HepG2 (cell line): ENCODE measurements around the gene IGFALS. TPM values are rescaled to one million over a fixed set of nuclear protein-coding genes. Genes with fewer than 3 reads are reported as not detected.
A peak's percentile ranks its signal among the peaks of the same experiment; 100 is the strongest.

Source experiments
- AGO1 ChIP-seq: fragments of 200-400 bp; formaldehyde crosslinking; IDR thresholded peaks from 2 replicates; pipeline ENCODE4 v1.6.1; 2017; ENCODE audit warnings: mild to moderate bottlenecking, low read depth, low read length, moderate library complexity; ENCODE audit not compliant: poor library complexity, severe bottlenecking
- AGO2 ChIP-seq: fragments of 200-400 bp; formaldehyde crosslinking; optimal IDR thresholded peaks from 2 replicates; pipeline ENCODE3; 2017; ENCODE audit warnings: mild to moderate bottlenecking, low read depth, low read length, moderate library complexity
- AHR ChIP-seq: IDR thresholded peaks from 2 replicates; pipeline ENCODE4 v1.6.1; 2018; ENCODE audit warnings: missing genetic modification reagents, missing compliant biosample characterization
- ATM ChIP-seq: fragments of 450-650 bp; IDR thresholded peaks from 2 replicates; pipeline ENCODE4 v1.7.1; 2017; ENCODE audit warnings: mild to moderate bottlenecking, borderline replicate concordance
- BRD4 ChIP-seq: sonication (generic); formaldehyde crosslinking; IDR thresholded peaks from 2 replicates; pipeline ENCODE4 v1.4.0; 2020; ENCODE audit warnings: missing genetic modification reagents
- FOSL2 ChIP-seq: sonication (generic); formaldehyde crosslinking; IDR thresholded peaks from 2 replicates; pipeline ENCODE4 v1.4.0; 2020; ENCODE audit warnings: missing genetic modification reagents
- HMG20B ChIP-seq: conservative IDR thresholded peaks from 2 replicates; pipeline ENCODE4 v1.6.1; 2016; ENCODE audit warnings: missing genetic modification reagents, missing compliant biosample characterization
- KDM3A ChIP-seq: IDR thresholded peaks from 2 replicates; pipeline ENCODE4 v1.6.1; 2018; ENCODE audit warnings: low read depth, missing compliant biosample characterization
- NFYC ChIP-seq: IDR thresholded peaks from 2 replicates; pipeline ENCODE4 v1.6.1; 2016; ENCODE audit warnings: missing genetic modification reagents, missing compliant biosample characterization
- SOX6 ChIP-seq, 2 experiments: fragments of 450-650 bp in 1 of 2; sonication (generic) in 1 of 2; formaldehyde crosslinking in 1 of 2; IDR thresholded peaks; 2 replicates each; pipeline versions ENCODE4 v1.4.0 to v1.6.1; 2017 to 2020; ENCODE audit warnings: antibody characterized with exemption in 1 of 2, mild to moderate bottlenecking in 1 of 2, missing genetic modification reagents in 1 of 2
- SRSF9 ChIP-seq: fragments of 200-400 bp; formaldehyde crosslinking; IDR thresholded peaks from 2 replicates; pipeline ENCODE4 v1.6.1; 2018; ENCODE audit warnings: borderline replicate concordance, mild to moderate bottlenecking, low read depth, low read length; ENCODE audit not compliant: insufficient read depth, poor library complexity, severe bottlenecking
- ZC3H4 ChIP-seq: sonication (generic); formaldehyde crosslinking; IDR thresholded peaks from 2 replicates; pipeline ENCODE4 v1.4.0; 2020; ENCODE audit warnings: missing genetic modification reagents, borderline replicate concordance
- ZFP41 ChIP-seq: sonication (generic); formaldehyde crosslinking; IDR thresholded peaks from 2 replicates; pipeline ENCODE4 v1.4.0; 2020; ENCODE audit warnings: mild to moderate bottlenecking, missing genetic modification reagents, borderline replicate concordance
- ZFYVE20 ChIP-seq: sonication (generic); formaldehyde crosslinking; IDR thresholded peaks from 2 replicates; pipeline ENCODE4 v1.8.0; 2023; ENCODE audit warnings: low read depth, mild to moderate bottlenecking, moderate library complexity, missing genetic modification reagents, borderline replicate concordance
- ZMYM4 ChIP-seq: sonication (generic); formaldehyde crosslinking; IDR thresholded peaks from 2 replicates; pipeline ENCODE4 v1.8.1; 2023; ENCODE audit warnings: mild to moderate bottlenecking, missing genetic modification reagents
- ZNF558 ChIP-seq: sonication (generic); formaldehyde crosslinking; IDR thresholded peaks from 2 replicates; pipeline ENCODE4 v1.9.0; 2022; ENCODE audit warnings: mild to moderate bottlenecking, missing genetic modification reagents, borderline replicate concordance
- ZNF724P ChIP-seq: sonication (generic); formaldehyde crosslinking; IDR thresholded peaks from 2 replicates; pipeline ENCODE4 v1.8.0; 2022; ENCODE audit warnings: missing genetic modification reagents, borderline replicate concordance
- ZNF850 ChIP-seq: sonication (generic); formaldehyde crosslinking; conservative IDR thresholded peaks from 2 replicates; pipeline ENCODE4 v1.9.0; 2021; ENCODE audit warnings: mild to moderate bottlenecking, missing genetic modification reagents
- polyA plus RNA-seq, 8 experiments: library from polyadenylated mRNA; depleted of rRNA in 3 of 8; stranded (reverse) in 7 of 8; unstranded in 1 of 8; fragments of >200 nt; fragmentation: Illumina TruSeq in 4 of 8; extraction: Trizol in 4 of 8; gene quantifications; 2 replicates each; pipeline versions ENCODE4 v1.2.1 to v1.2.3, GENCODE V29; 2011 to 2016; ENCODE audit warnings: low read depth in 4 of 8, missing spikeins in 1 of 8, mixed read lengths in 1 of 8; ENCODE audit not compliant: insufficient read depth in 1 of 8
- total RNA-seq, 5 experiments: library from RNA; depleted of rRNA; stranded (reverse); fragments of >200 nt; fragmentation: Illumina TruSeq; extraction: Trizol; gene quantifications; 2 replicates each; pipeline ENCODE4 v1.2.3, GENCODE V29; 2016; ENCODE audit warnings: low read depth in 1 of 5
- TF ChIP-seq, protein P1 (sequence below): sonication (generic); formaldehyde crosslinking; IDR thresholded peaks from 2 replicates; pipeline ENCODE4 v1.5.0; 2020; ENCODE audit warnings: missing genetic modification reagents
- TF ChIP-seq, protein P2 (sequence below): sonication (generic); formaldehyde crosslinking; IDR thresholded peaks from 2 replicates; pipeline ENCODE4 v1.5.0; 2020; ENCODE audit warnings: mild to moderate bottlenecking, missing genetic modification reagents
- TF ChIP-seq, protein P3 (sequence below): sonication (generic); formaldehyde crosslinking; IDR thresholded peaks from 2 replicates; pipeline ENCODE4 v1.4.0; 2020; ENCODE audit warnings: missing genetic modification reagents

Gene IGFALS
- total and polyA plus RNA-seq, 2 of the 13 experiments (the other 11 are each of a cell fraction or from before 2014, with no cell fraction given): 0.34 to 2.4 TPM

DNA sequence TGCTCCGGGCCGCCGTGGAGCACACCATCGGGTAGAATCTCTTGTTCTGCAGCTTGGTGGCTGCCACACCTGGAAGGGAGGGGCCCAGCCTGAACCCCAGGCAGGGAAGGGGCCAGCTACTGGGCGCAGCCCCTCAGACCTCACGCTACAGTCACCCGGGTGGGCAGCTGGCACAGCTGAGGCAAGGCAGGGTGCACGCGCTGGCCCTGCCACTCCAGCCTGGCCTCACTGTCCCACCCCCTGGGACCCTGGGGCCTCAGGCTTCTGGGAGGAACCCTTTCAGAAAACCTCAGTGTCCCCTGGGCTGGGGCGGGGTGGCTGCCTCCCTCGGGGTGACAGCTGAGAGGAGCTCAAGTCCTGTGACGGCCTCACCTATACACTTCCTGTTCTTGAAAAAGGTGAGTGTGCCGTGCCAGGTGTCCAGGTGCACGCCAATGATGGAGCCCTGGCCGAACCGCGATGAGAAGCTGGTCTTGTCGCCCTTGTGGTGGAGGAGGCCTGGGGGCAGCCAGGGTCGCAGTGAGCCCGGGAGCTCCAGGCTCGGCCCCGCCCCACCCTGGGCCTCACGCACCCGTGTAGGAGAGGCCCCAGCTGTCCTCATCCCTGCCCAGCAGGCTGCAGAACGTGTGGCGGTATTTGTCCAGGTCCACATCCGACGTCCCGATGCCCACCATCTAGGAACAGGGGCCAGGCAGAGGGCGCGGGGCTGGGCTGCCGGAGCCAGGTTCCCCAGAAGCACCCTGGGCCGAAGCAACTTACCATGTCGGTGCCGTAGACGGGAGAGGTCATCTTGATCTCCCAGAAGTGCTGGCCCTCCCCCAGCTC, 15.9 kb downstream of the IGFALS start (continued):
- TF ChIP-seq NFYC (no peak), ATM (no peak), ZC3H4 (CRISPR knock-in tag) (0 out of 2 replicates have a peak, but pooled peaks have one; percentile 15), AHR (CRISPR knock-in tag) (no peak), ZFYVE20 (CRISPR knock-in tag) (no peak), ZMYM4 (CRISPR knock-in tag) (no peak), KDM3A (CRISPR knock-in tag) (no peak), ZNF558 (no peak), ZFP41 (CRISPR knock-in tag) (no peak), FOSL2 (no peak), AGO2 (peak; percentile 49), ZNF850 (CRISPR knock-in tag) (no peak), AGO1 (peak; percentile 95), ZNF724P (no peak), SRSF9 (no peak), BRD4 (no peak), HMG20B (CRISPR knock-in tag) (no peak), SOX6 (IDR thresholded peaks at IDR 0.05) (no peak), SOX6 (CRISPR knock-in tag; IDR thresholded peaks at IDR 0.05) (no peak)
- TF ChIP-seq, protein P1, sequence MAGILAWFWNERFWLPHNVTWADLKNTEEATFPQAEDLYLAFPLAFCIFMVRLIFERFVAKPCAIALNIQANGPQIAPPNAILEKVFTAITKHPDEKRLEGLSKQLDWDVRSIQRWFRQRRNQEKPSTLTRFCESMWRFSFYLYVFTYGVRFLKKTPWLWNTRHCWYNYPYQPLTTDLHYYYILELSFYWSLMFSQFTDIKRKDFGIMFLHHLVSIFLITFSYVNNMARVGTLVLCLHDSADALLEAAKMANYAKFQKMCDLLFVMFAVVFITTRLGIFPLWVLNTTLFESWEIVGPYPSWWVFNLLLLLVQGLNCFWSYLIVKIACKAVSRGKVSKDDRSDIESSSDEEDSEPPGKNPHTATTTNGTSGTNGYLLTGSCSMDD (CRISPR knock-in tag): no peak
- TF ChIP-seq, protein P2, sequence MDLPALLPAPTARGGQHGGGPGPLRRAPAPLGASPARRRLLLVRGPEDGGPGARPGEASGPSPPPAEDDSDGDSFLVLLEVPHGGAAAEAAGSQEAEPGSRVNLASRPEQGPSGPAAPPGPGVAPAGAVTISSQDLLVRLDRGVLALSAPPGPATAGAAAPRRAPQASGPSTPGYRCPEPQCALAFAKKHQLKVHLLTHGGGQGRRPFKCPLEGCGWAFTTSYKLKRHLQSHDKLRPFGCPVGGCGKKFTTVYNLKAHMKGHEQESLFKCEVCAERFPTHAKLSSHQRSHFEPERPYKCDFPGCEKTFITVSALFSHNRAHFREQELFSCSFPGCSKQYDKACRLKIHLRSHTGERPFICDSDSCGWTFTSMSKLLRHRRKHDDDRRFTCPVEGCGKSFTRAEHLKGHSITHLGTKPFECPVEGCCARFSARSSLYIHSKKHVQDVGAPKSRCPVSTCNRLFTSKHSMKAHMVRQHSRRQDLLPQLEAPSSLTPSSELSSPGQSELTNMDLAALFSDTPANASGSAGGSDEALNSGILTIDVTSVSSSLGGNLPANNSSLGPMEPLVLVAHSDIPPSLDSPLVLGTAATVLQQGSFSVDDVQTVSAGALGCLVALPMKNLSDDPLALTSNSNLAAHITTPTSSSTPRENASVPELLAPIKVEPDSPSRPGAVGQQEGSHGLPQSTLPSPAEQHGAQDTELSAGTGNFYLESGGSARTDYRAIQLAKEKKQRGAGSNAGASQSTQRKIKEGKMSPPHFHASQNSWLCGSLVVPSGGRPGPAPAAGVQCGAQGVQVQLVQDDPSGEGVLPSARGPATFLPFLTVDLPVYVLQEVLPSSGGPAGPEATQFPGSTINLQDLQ (CRISPR knock-in tag): no peak
- TF ChIP-seq, protein P3, sequence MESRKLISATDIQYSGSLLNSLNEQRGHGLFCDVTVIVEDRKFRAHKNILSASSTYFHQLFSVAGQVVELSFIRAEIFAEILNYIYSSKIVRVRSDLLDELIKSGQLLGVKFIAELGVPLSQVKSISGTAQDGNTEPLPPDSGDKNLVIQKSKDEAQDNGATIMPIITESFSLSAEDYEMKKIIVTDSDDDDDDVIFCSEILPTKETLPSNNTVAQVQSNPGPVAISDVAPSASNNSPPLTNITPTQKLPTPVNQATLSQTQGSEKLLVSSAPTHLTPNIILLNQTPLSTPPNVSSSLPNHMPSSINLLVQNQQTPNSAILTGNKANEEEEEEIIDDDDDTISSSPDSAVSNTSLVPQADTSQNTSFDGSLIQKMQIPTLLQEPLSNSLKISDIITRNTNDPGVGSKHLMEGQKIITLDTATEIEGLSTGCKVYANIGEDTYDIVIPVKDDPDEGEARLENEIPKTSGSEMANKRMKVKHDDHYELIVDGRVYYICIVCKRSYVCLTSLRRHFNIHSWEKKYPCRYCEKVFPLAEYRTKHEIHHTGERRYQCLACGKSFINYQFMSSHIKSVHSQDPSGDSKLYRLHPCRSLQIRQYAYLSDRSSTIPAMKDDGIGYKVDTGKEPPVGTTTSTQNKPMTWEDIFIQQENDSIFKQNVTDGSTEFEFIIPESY: 0 out of 2 replicates have a peak, but pooled peaks have one; percentile 22
